HepG2 (cell line): Measurements from ENCODE around the gene RP2.

Source experiments
- ATAD3A ChIP-seq: sonication (generic); formaldehyde crosslinking; IDR thresholded peaks from 2 replicates; pipeline ENCODE4 v1.4.0; 2020; ENCODE audit warnings: missing genetic modification reagents
- CREBL2 ChIP-seq: sonication (generic); formaldehyde crosslinking; IDR thresholded peaks from 2 replicates; pipeline ENCODE4 v1.8.1; 2023; ENCODE audit warnings: missing genetic modification reagents, mild to moderate bottlenecking, borderline replicate concordance
- EZH2 ChIP-seq: conservative IDR thresholded peaks from 2 replicates; pipeline ENCODE4 v1.6.1; 2012; ENCODE audit warnings: mild to moderate bottlenecking, low read depth, low read length, moderate library complexity

GRCh38 chrX:46796574-46797191, 40.2 kb upstream of the RP2 start:
- TF ChIP-seq CREBL2 (CRISPR knock-in tag) (no peak), EZH2 (no peak), ATAD3A (no peak)
